ES-I3 (cell line): ENCODE results near the gene ROBO1.

ENCODE experiments used
- H3K36me3 ChIP-seq: 2 replicates; pipeline ENCODE4 v1.6.1; 2013; ENCODE audit warnings: mild to moderate bottlenecking, low read length, control low read depth, moderate library complexity; ENCODE audit not compliant: insufficient read depth
- H3K4me1 ChIP-seq: 2 replicates; pipeline ENCODE4 v1.6.1; 2013; ENCODE audit warnings: mild to moderate bottlenecking, control low read depth, low read length; ENCODE audit not compliant: insufficient read depth
- H3K9ac ChIP-seq: 2 replicates; pipeline ENCODE4 v1.6.1; 2013; ENCODE audit warnings: low read depth, mild to moderate bottlenecking, low read length, moderate library complexity
- H3K9me3 ChIP-seq: 2 replicates; pipeline ENCODE4 v1.6.1; 2013; ENCODE audit warnings: mild to moderate bottlenecking, low read length, moderate library complexity; ENCODE audit not compliant: control insufficient read depth, insufficient read depth

ROBO1 gene

GRCh38 chr3:79383402-79384012 is 384.3 kb downstream of the ROBO1 start:
- H3K9ac ChIP-seq: no peak overlapping the region
- H3K36me3 ChIP-seq: no peaks in the 10 kb centered on the region

DNA sequence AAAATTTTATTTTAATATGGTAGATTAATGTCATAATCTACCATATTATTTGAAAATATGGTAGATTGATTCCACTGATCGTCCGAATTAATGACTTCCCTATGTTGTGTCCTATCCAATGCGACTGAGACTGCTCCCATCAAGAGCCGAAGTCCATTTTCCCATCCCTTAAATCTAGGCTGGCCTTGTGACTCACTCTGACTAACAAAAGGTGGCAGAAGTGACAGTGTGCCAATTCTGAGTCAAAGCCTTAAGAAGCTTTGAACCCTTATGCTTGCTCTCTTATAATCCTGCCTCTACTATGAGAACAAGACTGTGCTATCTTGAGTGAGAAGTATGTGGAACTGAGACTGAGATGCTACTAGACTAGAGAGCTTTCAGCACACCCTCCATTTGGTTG is 387.2 kb downstream of the ROBO1 start:
- no peak overlapping the region for H3K9ac ChIP-seq
- H3K9me3 ChIP-seq: no peaks in the 10 kb centered on the region; the same call in 1 of the 2 replicates
- H3K4me1 ChIP-seq: peaks cover 16% of the 10 kb centered on the region; the same call in 1 of the 2 replicates
- H3K36me3 ChIP-seq: no peaks in the 10 kb centered on the region

More at GRCh38 chr3:79383402-79384012, 384.3 kb downstream of the ROBO1 start:
- Histone ChIP-seq H3K4me1 (peaks cover 10% of the 10 kb centered on the region; the same call in 1 of the 2 replicates), H3K9me3 (no peaks in the 10 kb centered on the region; the same call in 1 of the 2 replicates)

GRCh38 chr3:79378064-79378463 is 389.7 kb downstream of the ROBO1 start:
- H3K9ac ChIP-seq: no peak overlapping the region
- H3K4me1 ChIP-seq: peaks cover 16% of the 10 kb centered on the region; the same call in 1 of the 2 replicates
- H3K9me3 ChIP-seq: no peaks in the 10 kb centered on the region; the same call in 1 of the 2 replicates
- H3K36me3 ChIP-seq: no peaks in the 10 kb centered on the region

DNA sequence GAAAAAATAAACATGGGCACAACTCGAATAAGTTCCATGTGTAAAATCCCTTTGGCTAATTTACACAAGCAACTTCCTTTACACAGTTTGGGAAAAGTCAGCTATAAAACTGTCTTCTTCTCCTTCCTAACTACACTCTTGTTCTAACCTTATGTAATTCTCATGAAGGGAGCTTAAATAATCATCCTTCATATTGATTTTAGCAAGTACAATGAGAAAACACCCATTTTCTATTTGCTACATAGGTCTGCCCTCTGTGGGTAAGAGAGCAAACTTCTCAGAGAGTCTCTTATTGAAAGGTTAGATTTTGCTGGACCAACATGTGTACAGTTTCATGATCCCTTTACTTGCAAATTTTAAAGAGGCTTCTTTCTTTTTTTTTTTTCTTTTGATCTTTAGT is 398.5 kb downstream of the ROBO1 start:
- Histone ChIP-seq H3K9me3 (peaks cover 5% of the 10 kb centered on the region; the same call in 1 of the 2 replicates), H3K4me1 (no peaks in the 10 kb centered on the region; the same call in 1 of the 2 replicates), H3K9ac (no peak overlapping the region), H3K36me3 (no peaks in the 10 kb centered on the region)

DNA sequence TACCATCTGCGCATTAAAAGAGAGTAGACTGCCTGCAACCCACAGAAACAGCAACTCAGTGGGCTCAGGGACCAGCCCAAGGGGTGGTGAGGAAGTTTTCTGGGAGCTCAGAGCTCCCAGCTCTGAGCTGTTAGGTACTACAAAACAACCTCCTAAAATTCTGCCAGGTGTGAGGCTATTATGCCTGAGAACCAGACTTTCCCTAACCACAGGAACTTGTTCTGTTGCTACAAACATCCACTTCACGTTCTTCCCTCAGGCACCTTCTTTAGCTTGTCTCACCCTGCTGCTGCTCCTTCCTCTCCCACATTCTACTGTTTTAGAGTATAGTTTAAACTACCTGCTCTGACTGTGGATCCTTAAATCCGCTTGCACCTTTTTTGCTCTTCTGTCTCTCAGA is 399.4 kb downstream of the ROBO1 start:
- no peak overlapping the region for H3K9ac ChIP-seq

DNA sequence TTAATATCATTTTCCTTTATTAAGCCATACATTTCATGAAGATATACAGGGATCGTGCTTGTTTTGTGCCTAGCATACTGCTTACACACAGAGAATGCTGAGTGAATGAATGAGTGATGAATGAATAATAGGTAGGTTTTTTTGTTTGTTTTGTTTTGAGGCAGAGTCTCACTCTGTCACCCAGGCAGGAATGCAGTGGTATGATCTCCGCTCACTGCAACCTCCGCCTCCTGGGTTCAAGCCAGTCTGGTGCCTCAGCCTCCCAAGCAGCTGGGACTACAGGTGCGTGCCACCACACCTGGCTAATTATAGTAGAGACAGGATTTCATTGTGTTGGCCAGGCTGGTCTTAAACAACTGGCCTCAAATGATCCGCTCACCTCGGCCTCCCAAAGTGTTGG is 400.0 kb downstream of the ROBO1 start:
- no peaks in the 10 kb centered on the region for H3K36me3 ChIP-seq
- H3K9ac ChIP-seq: no peak overlapping the region
- peaks cover 5% of the 10 kb centered on the region; the same call in 1 of the 2 replicates for H3K9me3 ChIP-seq
- H3K4me1 ChIP-seq: no peaks in the 10 kb centered on the region; the same call in 1 of the 2 replicates

More for the DNA sequence above, 399.4 kb downstream of the ROBO1 start:
- Histone ChIP-seq H3K36me3 (no peaks in the 10 kb centered on the region), H3K9me3 (peaks cover 5% of the 10 kb centered on the region; the same call in 1 of the 2 replicates), H3K4me1 (no peaks in the 10 kb centered on the region; the same call in 1 of the 2 replicates)

- no peaks in the 10 kb centered on the region; the same call in 1 of the 2 replicates for H3K4me1 ChIP-seq
- no peak overlapping the region for H3K9ac ChIP-seq
- no peaks in the 10 kb centered on the region for H3K36me3 ChIP-seq
- peaks cover 5% of the 10 kb centered on the region; the same call in 1 of the 2 replicates for H3K9me3 ChIP-seq
These were observed 400.7 kb downstream of the ROBO1 start for GRCh38 chr3:79367066-79367465.

- H3K4me1 ChIP-seq: no peaks in the 10 kb centered on the region; the same call in 1 of the 2 replicates
- H3K9ac ChIP-seq: no peak overlapping the region
- H3K9me3 ChIP-seq: peaks cover 1% of the 10 kb centered on the region; the same call in 1 of the 2 replicates
- no peaks in the 10 kb centered on the region for H3K36me3 ChIP-seq
These were observed 401.4 kb downstream of the ROBO1 start for GRCh38 chr3:79366414-79366813.

GRCh38 chr3:79364784-79365183 is 403.0 kb downstream of the ROBO1 start:
- Histone ChIP-seq H3K36me3 (no peaks in the 10 kb centered on the region), H3K4me1 (no peaks in the 10 kb centered on the region; the same call in 1 of the 2 replicates), H3K9ac (no peak overlapping the region), H3K9me3 (no peaks in the 10 kb centered on the region)

DNA sequence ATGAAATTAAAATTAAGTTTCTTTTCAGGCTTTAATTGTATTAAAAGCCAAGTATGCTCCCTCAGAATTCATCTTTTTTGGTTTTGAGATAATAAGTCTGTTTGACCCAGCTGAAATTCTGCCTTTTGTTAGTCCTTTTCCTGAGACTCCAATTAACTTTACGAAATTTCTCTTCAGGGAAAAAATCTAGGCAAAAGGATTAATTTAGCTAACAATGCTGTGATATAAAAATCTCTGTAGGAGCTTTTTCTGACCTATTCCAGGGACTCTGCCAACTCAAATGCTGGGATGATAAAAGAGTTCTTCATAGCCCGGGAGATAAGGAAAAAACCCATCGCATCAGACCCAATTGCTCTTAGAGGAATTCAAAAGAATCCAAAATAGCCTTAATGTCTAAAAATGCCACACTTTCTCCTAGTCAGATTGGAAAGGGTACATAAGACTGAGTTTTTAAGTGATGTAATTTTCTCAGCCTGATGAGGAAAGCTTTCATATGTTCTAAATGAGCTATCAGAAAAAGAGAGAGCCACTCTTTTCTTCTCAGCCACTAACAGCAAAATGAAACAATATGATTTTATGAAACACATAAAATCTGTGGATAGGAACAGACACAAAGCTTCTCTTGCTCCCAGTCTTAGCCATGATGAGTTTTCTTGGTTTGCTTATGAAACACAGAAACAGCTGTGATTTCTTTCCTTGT is 405.1 kb downstream of the ROBO1 start:
- H3K4me1 ChIP-seq: no peaks in the 10 kb centered on the region
- no peaks in the 10 kb centered on the region for H3K36me3 ChIP-seq
- no peak overlapping the region for H3K9ac ChIP-seq
- H3K9me3 ChIP-seq: no peaks in the 10 kb centered on the region

DNA sequence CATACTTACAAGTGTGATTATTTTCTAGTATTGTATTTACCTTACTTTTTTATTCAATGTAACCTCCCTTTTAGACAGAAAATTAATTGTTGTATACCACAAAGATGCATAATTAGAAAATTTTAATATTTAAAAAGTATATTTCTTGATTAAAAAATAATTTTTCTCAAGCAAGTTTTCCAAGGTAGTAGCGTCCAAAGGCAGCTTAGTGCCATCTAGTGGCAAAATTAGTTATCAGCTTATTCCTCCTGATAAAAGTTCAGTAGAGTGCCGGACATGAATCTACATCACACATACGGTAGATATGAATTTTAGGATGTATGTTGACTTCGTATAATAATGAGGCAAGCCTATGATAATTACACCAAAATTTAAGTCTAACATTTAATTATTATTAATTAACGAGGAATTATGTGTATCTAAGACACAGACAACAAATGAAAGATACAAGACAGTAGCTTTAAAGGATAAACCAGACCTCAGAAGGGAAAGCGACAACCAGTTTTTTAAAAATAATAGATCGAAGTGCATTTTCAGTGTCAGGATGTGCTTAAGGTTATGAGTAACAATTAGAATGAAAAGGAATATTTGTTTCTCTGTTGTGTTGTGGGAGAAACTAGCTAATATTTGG is 405.9 kb downstream of the ROBO1 start:
- no peak overlapping the region for H3K9ac ChIP-seq

GRCh38 chr3:79358327-79358726 is 409.5 kb downstream of the ROBO1 start:
- H3K9ac ChIP-seq: no peak overlapping the region

More for the DNA sequence above, 405.9 kb downstream of the ROBO1 start:
- Histone ChIP-seq H3K4me1 (no peaks in the 10 kb centered on the region), H3K9me3 (no peaks in the 10 kb centered on the region), H3K36me3 (no peaks in the 10 kb centered on the region)

DNA sequence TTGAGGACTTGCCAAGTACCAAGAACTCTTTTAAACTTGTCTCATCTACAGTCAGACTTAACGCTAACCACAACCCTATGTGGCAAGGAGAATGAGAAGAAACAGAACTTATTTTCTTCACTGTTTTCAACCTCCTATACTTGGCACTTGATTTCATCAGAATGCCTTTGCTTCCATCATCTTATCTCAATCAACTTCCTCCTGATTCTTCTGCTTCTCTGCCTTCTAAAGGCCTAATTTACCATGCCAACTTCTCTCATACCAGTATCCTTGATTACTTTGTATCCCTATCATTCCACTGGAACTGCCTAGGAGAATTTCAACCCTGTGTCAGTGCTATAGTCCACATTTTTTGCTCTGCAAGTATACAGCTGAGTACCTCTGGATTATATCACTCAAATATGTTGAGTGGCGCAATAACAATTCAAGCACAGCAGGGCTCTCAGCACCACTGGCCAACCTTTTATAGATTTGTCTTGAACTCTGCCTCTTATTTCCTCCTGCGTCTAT is 413.6 kb downstream of the ROBO1 start:
- no peak overlapping the region for H3K9ac ChIP-seq
- H3K36me3 ChIP-seq: no peaks in the 10 kb centered on the region
- no peaks in the 10 kb centered on the region for H3K9me3 ChIP-seq
- H3K4me1 ChIP-seq: no peaks in the 10 kb centered on the region

More at GRCh38 chr3:79358327-79358726, 409.5 kb downstream of the ROBO1 start:
- H3K36me3 ChIP-seq: no peaks in the 10 kb centered on the region
- H3K4me1 ChIP-seq: no peaks in the 10 kb centered on the region
- no peaks in the 10 kb centered on the region for H3K9me3 ChIP-seq

GRCh38 chr3:79351699-79352098 is 416.1 kb downstream of the ROBO1 start:
- H3K9me3 ChIP-seq: no peaks in the 10 kb centered on the region
- no peak overlapping the region for H3K9ac ChIP-seq
- H3K36me3 ChIP-seq: no peaks in the 10 kb centered on the region
- no peaks in the 10 kb centered on the region for H3K4me1 ChIP-seq
